GM23338 (cell line): ENCODE measurements around the gene JDP2. TPM values are rescaled to one million over a fixed set of nuclear protein-coding genes. Genes with fewer than 3 reads are reported as not detected.

ENCODE experiments used
- ATAC-seq: fragments of 200-7000 bp; cut with Tn5 transposase; 3 replicates; pipeline ENCODE4 v1.9.1; 2020
- DNase-seq: peaks from one replicate; pipeline ENCODE4 v3.0.0-alpha.2; 2015; ENCODE audit warnings: low spot score
- H2AFZ ChIP-seq: fragments of 200-600 bp; sonication (generic); 2 replicates; pipeline ENCODE4 v1.8.0; 2016; ENCODE audit warnings: antibody characterized with exemption, mild to moderate bottlenecking, moderate library complexity
- H3F3A ChIP-seq: fragments of 200-600 bp; sonication (generic); replicated peaks from 2 replicates; pipeline ENCODE4 v1.8.0; 2017; ENCODE audit warnings: antibody characterized with exemption, mixed run types, low read depth
- H3K27ac ChIP-seq: fragments of 200-600 bp; sonication (generic); 2 replicates; pipeline ENCODE4 v1.6.1; 2016; ENCODE audit warnings: low read depth
- H3K27me3 ChIP-seq: fragments of 200-600 bp; sonication (generic); 2 replicates; pipeline ENCODE4 v1.8.0; 2016; ENCODE audit warnings: mild to moderate bottlenecking, mixed run types, moderate library complexity; ENCODE audit not compliant: insufficient read depth
- H3K36me3 ChIP-seq: fragments of 200-600 bp; sonication (generic); 2 replicates; pipeline ENCODE4 v1.8.0; 2016; ENCODE audit warnings: mild to moderate bottlenecking; ENCODE audit not compliant: insufficient read depth
- H3K4me1 ChIP-seq: fragments of 200-600 bp; sonication (generic); 2 replicates; pipeline ENCODE4 v1.8.0; 2016; ENCODE audit warnings: mild to moderate bottlenecking, moderate library complexity; ENCODE audit not compliant: insufficient read depth
- H3K4me2 ChIP-seq: fragments of 200-600 bp; sonication (generic); 2 replicates; pipeline ENCODE4 v1.7.1; 2017; ENCODE audit warnings: mixed run types
- H3K4me3 ChIP-seq: fragments of 200-600 bp; sonication (generic); 2 replicates; pipeline ENCODE4 v1.6.1; 2016; ENCODE audit warnings: mixed run types
- H3K79me2 ChIP-seq: fragments of 200-600 bp; sonication (generic); replicated peaks from 2 replicates; pipeline ENCODE4 v1.8.0; 2017; ENCODE audit warnings: mild to moderate bottlenecking; ENCODE audit not compliant: insufficient read depth
- H3K9me2 ChIP-seq: fragments of 200-600 bp; sonication (generic); 2 replicates; pipeline ENCODE4 v1.8.0; 2017; ENCODE audit not compliant: insufficient read depth
- H4K20me1 ChIP-seq: fragments of 200-600 bp; sonication (generic); replicated peaks from 2 replicates; pipeline ENCODE4 v1.8.0; 2017; ENCODE audit warnings: mild to moderate bottlenecking; ENCODE audit not compliant: insufficient read depth
- H3K27ac Mint-ChIP-seq: 2 replicates; pipeline ENCODE4 v1.8.0; 2020; ENCODE audit warnings: inconsistent platforms, mild to moderate bottlenecking, moderate library complexity, mixed read lengths
- H3K27me3 Mint-ChIP-seq: 3 replicates; pipeline ENCODE4 v1.8.0; 2022; ENCODE audit warnings: low read depth, mild to moderate bottlenecking, moderate library complexity, mixed read lengths, inconsistent platforms; ENCODE audit not compliant: insufficient read depth, poor library complexity
- H3K36me3 Mint-ChIP-seq: 3 replicates; pipeline ENCODE4 v1.8.0; 2021; ENCODE audit warnings: low read depth, mild to moderate bottlenecking, inconsistent platforms, moderate library complexity, mixed read lengths
- H3K4me1 Mint-ChIP-seq: 3 replicates; pipeline ENCODE4 v1.8.0; 2020; ENCODE audit warnings: mild to moderate bottlenecking, inconsistent platforms, mixed read lengths
- H3K4me3 Mint-ChIP-seq: 3 replicates; pipeline ENCODE4 v1.8.0; 2021; ENCODE audit warnings: moderate library complexity, mild to moderate bottlenecking, inconsistent platforms, mixed read lengths
- H3K9me3 Mint-ChIP-seq: 3 replicates; pipeline ENCODE4 v1.8.0; 2020; ENCODE audit warnings: moderate library complexity, mild to moderate bottlenecking, inconsistent platforms, mixed read lengths
- CREB1 ChIP-seq: fragments of 250-450 bp; sonication (Bioruptor Pico); IDR thresholded peaks from 2 replicates; pipeline ENCODE4 v1.5.0; 2020; ENCODE audit warnings: low read depth, mild to moderate bottlenecking, moderate library complexity
- CTCF ChIP-seq, 2 experiments: fragments of 200-600 bp in 1 of 2; sonication (generic) in 1 of 2; conservative IDR thresholded peaks; 2 replicates each; pipeline versions ENCODE4 v1.5.1 to v1.6.1; 2016 to 2017; ENCODE audit warnings: antibody characterized with exemption in 2 of 2, low read depth in 2 of 2, mild to moderate bottlenecking in 2 of 2, moderate library complexity in 1 of 2
- ZNF114 ChIP-seq: fragments of 250-450 bp; sonication (Bioruptor Pico); IDR thresholded peaks from 2 replicates; pipeline ENCODE4 v1.5.0; 2020; ENCODE audit warnings: mild to moderate bottlenecking, moderate library complexity
- ZNF462 ChIP-seq: fragments of 250-450 bp; sonication (Bioruptor Pico); IDR thresholded peaks from 2 replicates; pipeline ENCODE4 v1.5.0; 2020; ENCODE audit warnings: mild to moderate bottlenecking, moderate library complexity
- polyA plus RNA-seq: library from polyadenylated mRNA; unstranded; fragments of >200 nt; fragmentation: Nextera tagmentation; extraction: Ambion mirVana; gene quantifications from 2 replicates; pipeline ENCODE4 v1.2.1, GENCODE V29; 2016
- total RNA-seq: library from RNA; depleted of rRNA; stranded (reverse); fragments of >200 nt; shearing (Covaris generic); gene quantifications from 2 replicates; pipeline ENCODE4 v1.2.3, GENCODE V29; 2014

The JDP2 gene
- total and polyA plus RNA-seq, 2 experiments from 2014 or later: 12.5 to 38.9 TPM

- TF ChIP-seq ZNF462: no peak
These were observed 22.8 kb downstream of the JDP2 start (continued) for GRCh38 chr14:75450381-75451276.

DNA sequence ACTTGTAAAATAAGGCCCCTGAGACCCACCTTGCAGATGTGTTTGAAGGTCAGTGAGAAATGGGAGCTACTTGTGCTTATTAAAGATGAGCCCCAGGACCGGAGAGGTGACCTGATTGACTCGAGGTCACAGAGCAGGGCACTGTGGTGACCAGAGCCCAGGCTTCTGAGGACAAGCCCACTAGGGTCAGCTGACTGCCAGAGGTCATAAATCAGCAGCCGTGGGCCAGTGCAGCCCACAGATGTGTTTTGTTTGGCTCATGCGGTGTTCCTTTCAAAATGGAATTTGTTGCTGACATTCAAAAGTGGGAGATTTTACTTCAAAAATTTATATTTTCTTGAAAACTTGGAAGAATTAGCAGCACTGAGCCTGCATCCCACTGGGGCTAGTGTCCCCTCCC lies 24.5 kb downstream of the JDP2 start:
- peak overlapping the region; percentile 97 for H3K27ac Mint-ChIP-seq
- Histone ChIP-seq H2AFZ (no peak overlapping the region), H3F3A (peaks cover 11% of the 10 kb centered on the region; the same call in 1 of the 2 replicates), H3K4me3 (peak overlapping the region; percentile 36; the same call in 1 of the 2 replicates), H3K4me2 (peak overlapping the region; percentile 73), H3K27ac (peak overlapping the region; percentile 100), H3K4me1 (peaks cover 33% of the 10 kb centered on the region), H3K36me3 (no peaks in the 10 kb centered on the region; the same call in 1 of the 2 replicates), H4K20me1 (no peaks in the 10 kb centered on the region), H3K27me3 (no peaks in the 10 kb centered on the region), H3K9me2 (no peaks in the 10 kb centered on the region), H3K79me2 (peaks cover 66% of the 10 kb centered on the region)
- H3K4me1 Mint-ChIP-seq: peaks cover 55% of the 10 kb centered on the region
- no peak for DNase-seq
- H3K36me3 Mint-ChIP-seq: peaks cover 19% of the 10 kb centered on the region
- H3K4me3 Mint-ChIP-seq: peak overlapping the region; percentile 11; the same call in 1 of the 3 replicates
- peaks cover 13% of the 10 kb centered on the region for H3K27me3 Mint-ChIP-seq
- TF ChIP-seq CTCF (conservative IDR thresholded peaks at IDR 0.05; ENCODE audit: low read depth in 2 of 2) (no peak), CREB1 (CRISPR knock-in tag) (no peak), ZNF114 (CRISPR knock-in tag) (no peak)
- H3K9me3 Mint-ChIP-seq: no peaks in the 10 kb centered on the region
- ATAC-seq: no peak
